ENCODE data around the gene SCLT1. TPM values are rescaled to one million over a fixed set of nuclear protein-coding genes. Genes with fewer than 3 reads are reported as not detected.
"Not testable (repeated sequence)": the region's sequence is repeated elsewhere in the genome, so short reads cannot be mapped to it uniquely, and the experiment has no call there.

The SCLT1 gene
- polyA plus RNA-seq, 1 donor (not counting 4 experiments of a cell fraction or from before 2014, with no cell fraction given), result 5.8 TPM

DNA sequence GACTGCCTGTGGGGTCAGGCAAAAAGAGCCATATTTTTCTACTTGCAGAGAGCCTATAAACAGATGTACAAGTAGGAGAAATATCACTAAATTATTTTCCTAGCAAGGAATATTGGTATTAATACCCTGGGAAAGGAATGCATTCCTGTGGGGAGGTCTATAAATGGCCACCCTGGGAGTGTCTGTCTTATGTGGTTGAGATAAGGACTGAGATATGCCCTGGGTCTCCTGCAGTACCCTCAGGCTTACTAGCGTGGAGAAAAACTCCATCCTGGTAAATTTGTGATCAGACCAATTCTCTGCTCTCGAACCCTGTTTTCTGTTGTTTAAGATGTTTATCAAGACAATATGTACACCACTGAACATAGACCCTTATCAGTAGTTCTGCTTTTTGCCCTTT is 38.0 kb upstream of the SCLT1 start:
- Histone ChIP-seq H2AFZ (ENCODE audit: control insufficient read depth, low read length) (no peak overlapping the region), H3K4me1 (ENCODE audit: control insufficient read depth, extremely low read depth, insufficient read depth, low read length) (no peaks in the 10 kb centered on the region), H3K36me3 (ENCODE audit: control insufficient read depth in 2 of 2, extremely low read depth in 1 of 2, insufficient read depth in 2 of 2, low read length in 2 of 2) (no peaks in the 10 kb centered on the region), H3K9me3 (ENCODE audit: control insufficient read depth, low read depth, low read length) (no peaks in the 10 kb centered on the region), H3K27ac (ENCODE audit: control insufficient read depth, insufficient read depth, low read length) (no peak overlapping the region), H3K9ac (ENCODE audit: control insufficient read depth, extremely low read depth, insufficient read depth, low read length) (no peak overlapping the region), H3K4me3 (ENCODE audit: control insufficient read depth in 2 of 3, extremely low read depth in 1 of 3, insufficient read depth in 2 of 3, low read depth in 1 of 3, low read length in 3 of 3) (no peak overlapping the region), H3K27me3 (ENCODE audit: control insufficient read depth, extremely low read depth, insufficient read depth, low read length) (no peaks in the 10 kb centered on the region), H3K4me2 (ENCODE audit: control insufficient read depth, extremely low read depth, insufficient read depth, low read depth, low read length) (no peak overlapping the region), H3K9me1 (ENCODE audit: control insufficient read depth, extremely low read depth, insufficient read depth, low read length) (no peaks in the 10 kb centered on the region), H3K79me2 (ENCODE audit: control insufficient read depth, insufficient read depth, low read length) (no peaks in the 10 kb centered on the region), H4K20me1 (ENCODE audit: control insufficient read depth, extremely low read depth, insufficient read depth, low read length) (no peaks in the 10 kb centered on the region)
- FAIRE-seq, result no peak
- TF ChIP-seq, protein P1, sequence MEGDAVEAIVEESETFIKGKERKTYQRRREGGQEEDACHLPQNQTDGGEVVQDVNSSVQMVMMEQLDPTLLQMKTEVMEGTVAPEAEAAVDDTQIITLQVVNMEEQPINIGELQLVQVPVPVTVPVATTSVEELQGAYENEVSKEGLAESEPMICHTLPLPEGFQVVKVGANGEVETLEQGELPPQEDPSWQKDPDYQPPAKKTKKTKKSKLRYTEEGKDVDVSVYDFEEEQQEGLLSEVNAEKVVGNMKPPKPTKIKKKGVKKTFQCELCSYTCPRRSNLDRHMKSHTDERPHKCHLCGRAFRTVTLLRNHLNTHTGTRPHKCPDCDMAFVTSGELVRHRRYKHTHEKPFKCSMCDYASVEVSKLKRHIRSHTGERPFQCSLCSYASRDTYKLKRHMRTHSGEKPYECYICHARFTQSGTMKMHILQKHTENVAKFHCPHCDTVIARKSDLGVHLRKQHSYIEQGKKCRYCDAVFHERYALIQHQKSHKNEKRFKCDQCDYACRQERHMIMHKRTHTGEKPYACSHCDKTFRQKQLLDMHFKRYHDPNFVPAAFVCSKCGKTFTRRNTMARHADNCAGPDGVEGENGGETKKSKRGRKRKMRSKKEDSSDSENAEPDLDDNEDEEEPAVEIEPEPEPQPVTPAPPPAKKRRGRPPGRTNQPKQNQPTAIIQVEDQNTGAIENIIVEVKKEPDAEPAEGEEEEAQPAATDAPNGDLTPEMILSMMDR (optimal IDR thresholded peaks at IDR 0.05 in 1 of 3, IDR thresholded peaks at IDR 0.05 in 1 of 3, conservative IDR thresholded peaks at IDR 0.05 in 1 of 3; ENCODE audit: extremely low read depth in 1 of 3, insufficient read depth in 2 of 3, low read length in 3 of 3), result no peak
- no peak for TF ChIP-seq EZH2 (IDR thresholded peaks at IDR 0.05; ENCODE audit: low read length)
- DNase-seq (ENCODE audit: low read depth, low spot score), result no peak
- dilution Hi-C loops (cut with MboI; ENCODE audit: extremely low pct_ligation_motif_present, low sequenced_read_pairs), result no loop called here

- H3K4me2 ChIP-seq (ENCODE audit: control insufficient read depth, extremely low read depth, insufficient read depth, low read depth, low read length), result no peak overlapping the region
- H3K27ac ChIP-seq (ENCODE audit: control insufficient read depth, insufficient read depth, low read length), result no peak overlapping the region
- no peaks in the 10 kb centered on the region for H3K27me3 ChIP-seq (ENCODE audit: control insufficient read depth, extremely low read depth, insufficient read depth, low read length)
- no peaks in the 10 kb centered on the region for H4K20me1 ChIP-seq (ENCODE audit: control insufficient read depth, extremely low read depth, insufficient read depth, low read length)
- no peaks in the 10 kb centered on the region for H3K36me3 ChIP-seq (ENCODE audit: control insufficient read depth in 2 of 2, extremely low read depth in 1 of 2, insufficient read depth in 2 of 2, low read length in 2 of 2)
- no peak overlapping the region for H3K4me3 ChIP-seq (ENCODE audit: control insufficient read depth in 2 of 3, extremely low read depth in 1 of 3, insufficient read depth in 2 of 3, low read depth in 1 of 3, low read length in 3 of 3)
- H3K4me1 ChIP-seq (ENCODE audit: control insufficient read depth, extremely low read depth, insufficient read depth, low read length), result no peaks in the 10 kb centered on the region
- no peaks in the 10 kb centered on the region for H3K79me2 ChIP-seq (ENCODE audit: control insufficient read depth, insufficient read depth, low read length)
- H3K9ac ChIP-seq (ENCODE audit: control insufficient read depth, extremely low read depth, insufficient read depth, low read length), result no peak overlapping the region
- DNase-seq (ENCODE audit: low read depth, low spot score) (no peak), FAIRE-seq (no peak)
- TF ChIP-seq, protein P1 (optimal IDR thresholded peaks at IDR 0.05 in 1 of 3, IDR thresholded peaks at IDR 0.05 in 1 of 3, conservative IDR thresholded peaks at IDR 0.05 in 1 of 3; ENCODE audit: extremely low read depth in 1 of 3, insufficient read depth in 2 of 3, low read length in 3 of 3), result no peak
- TF ChIP-seq EZH2 (IDR thresholded peaks at IDR 0.05; ENCODE audit: low read length), result no peak
- dilution Hi-C loops (cut with MboI; ENCODE audit: extremely low pct_ligation_motif_present, low sequenced_read_pairs), result no loop called here
- no peaks in the 10 kb centered on the region for H3K9me3 ChIP-seq (ENCODE audit: control insufficient read depth, low read depth, low read length)
- H2AFZ ChIP-seq (ENCODE audit: control insufficient read depth, low read length), result no peak overlapping the region
- no peaks in the 10 kb centered on the region for H3K9me1 ChIP-seq (ENCODE audit: control insufficient read depth, extremely low read depth, insufficient read depth, low read length)
Observed at GRCh38 chr4:129129143-129129542, 35.8 kb upstream of the SCLT1 start.

GRCh38 chr4:129126614-129127013 is 33.3 kb upstream of the SCLT1 start:
- H4K20me1 ChIP-seq (ENCODE audit: control insufficient read depth, extremely low read depth, insufficient read depth, low read length); H3K4me2 ChIP-seq (ENCODE audit: control insufficient read depth, extremely low read depth, insufficient read depth, low read depth, low read length); dilution Hi-C loops (cut with MboI; ENCODE audit: extremely low pct_ligation_motif_present, low sequenced_read_pairs); H3K9me3 ChIP-seq (ENCODE audit: control insufficient read depth, low read depth, low read length); DNase-seq (ENCODE audit: low read depth, low spot score); H3K4me3 ChIP-seq (ENCODE audit: control insufficient read depth in 2 of 3, extremely low read depth in 1 of 3, insufficient read depth in 2 of 3, low read depth in 1 of 3, low read length in 3 of 3); H3K9me1 ChIP-seq (ENCODE audit: control insufficient read depth, extremely low read depth, insufficient read depth, low read length); H3K9ac ChIP-seq (ENCODE audit: control insufficient read depth, extremely low read depth, insufficient read depth, low read length); H3K27me3 ChIP-seq (ENCODE audit: control insufficient read depth, extremely low read depth, insufficient read depth, low read length); FAIRE-seq; H2AFZ ChIP-seq (ENCODE audit: control insufficient read depth, low read length); H3K79me2 ChIP-seq (ENCODE audit: control insufficient read depth, insufficient read depth, low read length); H3K27ac ChIP-seq (ENCODE audit: control insufficient read depth, insufficient read depth, low read length); H3K4me1 ChIP-seq (ENCODE audit: control insufficient read depth, extremely low read depth, insufficient read depth, low read length); H3K36me3 ChIP-seq (ENCODE audit: control insufficient read depth in 2 of 2, extremely low read depth in 1 of 2, insufficient read depth in 2 of 2, low read length in 2 of 2): not testable (repeated sequence)

All from keratinocyte (primary cell).